ENCODE results near the gene IRAG1.

Gene IRAG1

GRCh38 chr11:10693509-10694081, at the start of gene IRAG1:
Gene IRAG1, minus strand, starts transcription at chr11:10693755. Its CDS starts 153 bp downstream, at chr11:10693602.
- no peak for DNase-seq (ENCODE audit: low read depth in 2 of 3, low spot score in 1 of 3)

- no peak for DNase-seq (ENCODE audit: low read depth in 2 of 3, low spot score in 1 of 3)
Measured at GRCh38 chr11:10742460-10743208, 49.1 kb upstream of the IRAG1 start.

GRCh38 chr11:10735481-10736475, 42.2 kb upstream of the IRAG1 start:
- peak; percentile 85 to 90 (median 87) for DNase-seq (ENCODE audit: low read depth in 2 of 3, low spot score in 1 of 3)

- no peak for DNase-seq (ENCODE audit: low read depth in 2 of 3, low spot score in 1 of 3)
Measured at GRCh38 chr11:10731064-10731680, 37.6 kb upstream of the IRAG1 start.

- no peak for DNase-seq (ENCODE audit: low read depth in 2 of 3, low spot score in 1 of 3)
Measured at GRCh38 chr11:10730151-10730550, 36.6 kb upstream of the IRAG1 start.

- DNase-seq (ENCODE audit: low read depth in 2 of 3, low spot score in 1 of 3): no peak
Measured at GRCh38 chr11:10728789-10729472, 35.4 kb upstream of the IRAG1 start.

- DNase-seq (ENCODE audit: low read depth in 2 of 3, low spot score in 1 of 3): no peak
Measured at GRCh38 chr11:10728154-10728553, 34.6 kb upstream of the IRAG1 start.

GRCh38 chr11:10727146-10727851, 33.7 kb upstream of the IRAG1 start:
- DNase-seq (ENCODE audit: low read depth in 2 of 3, low spot score in 1 of 3): no peak

- DNase-seq (ENCODE audit: low read depth in 2 of 3, low spot score in 1 of 3): no peak
Measured at GRCh38 chr11:10725907-10726253, 32.3 kb upstream of the IRAG1 start.

- peak in 2 of 3 donors; percentile 17 to 45 for DNase-seq (ENCODE audit: low read depth in 2 of 3, low spot score in 1 of 3)
Measured at GRCh38 chr11:10725114-10725906, 31.8 kb upstream of the IRAG1 start.

GRCh38 chr11:10722307-10722706, 28.8 kb upstream of the IRAG1 start:
- DNase-seq (ENCODE audit: low read depth in 2 of 3, low spot score in 1 of 3): no peak

- DNase-seq (ENCODE audit: low read depth in 2 of 3, low spot score in 1 of 3): no peak
Measured at GRCh38 chr11:10720881-10721376, 27.4 kb upstream of the IRAG1 start.

GRCh38 chr11:10719616-10720015, 26.1 kb upstream of the IRAG1 start:
- no peak for DNase-seq (ENCODE audit: low read depth in 2 of 3, low spot score in 1 of 3)

- no peak for DNase-seq (ENCODE audit: low read depth in 2 of 3, low spot score in 1 of 3)
Measured at GRCh38 chr11:10716543-10717259, 23.1 kb upstream of the IRAG1 start.

GRCh38 chr11:10716122-10716521, 22.6 kb upstream of the IRAG1 start:
- no peak for DNase-seq (ENCODE audit: low read depth in 2 of 3, low spot score in 1 of 3)

GRCh38 chr11:10715571-10715970, 22.0 kb upstream of the IRAG1 start:
- no peak for DNase-seq (ENCODE audit: low read depth in 2 of 3, low spot score in 1 of 3)

- no peak for DNase-seq (ENCODE audit: low read depth in 2 of 3, low spot score in 1 of 3)
Measured at GRCh38 chr11:10709299-10710086, 15.9 kb upstream of the IRAG1 start.

- no peak for DNase-seq (ENCODE audit: low read depth in 2 of 3, low spot score in 1 of 3)
Measured at GRCh38 chr11:10708131-10708530, 14.6 kb upstream of the IRAG1 start.
